Breast epithelium (tissue), 3 donors: ENCODE results near the gene TAAR6.

Source experiments
- CTCF ChIP-seq, 3 donors: fragments of 450-650 bp; IDR thresholded peaks; one replicate each; pipeline ENCODE4 v1.5.1; 2016 to 2017; ENCODE audit warnings: antibody characterized with exemption in 3 of 3, mild to moderate bottlenecking in 3 of 3, moderate library complexity in 3 of 3
- POLR2A ChIP-seq: fragments of 450-650 bp; IDR thresholded peaks from one replicate; pipeline ENCODE4 v1.6.1; 2016; ENCODE audit warnings: antibody characterized with exemption, mild to moderate bottlenecking, moderate library complexity

GRCh38 chr6:132592855-132593254, 22.7 kb downstream of the TAAR6 start:
- no peak for TF ChIP-seq POLR2A
- no peak for TF ChIP-seq CTCF (IDR thresholded peaks at IDR 0.05)
